GM21526 (cell line): ENCODE results near the gene PIAS1.
"Not testable (repeated sequence)": the region's sequence is repeated elsewhere in the genome, so short reads cannot be mapped to it uniquely, and the experiment has no call there.

Experiments
- ATAC-seq: cut with Tn5 transposase; IDR thresholded peaks from one replicate; pipeline ENCODE4 v1.9.1; 2021; ENCODE audit warnings: moderate library complexity; ENCODE audit not compliant: unreplicated experiment, low FRiP score

The PIAS1 gene

GRCh38 chr15:68113273-68113672 lies 59.2 kb downstream of the PIAS1 start:
- no peak for ATAC-seq

GRCh38 chr15:68113751-68114150 lies 59.6 kb downstream of the PIAS1 start:
- no peak for ATAC-seq

- ATAC-seq, result no peak
Observed at GRCh38 chr15:68114356-68114755, 60.2 kb downstream of the PIAS1 start.

GRCh38 chr15:68114840-68115239 lies 60.7 kb downstream of the PIAS1 start:
- ATAC-seq, result no peak

- ATAC-seq, result no peak
Observed at GRCh38 chr15:68124700-68125099, 70.6 kb downstream of the PIAS1 start.

GRCh38 chr15:68126396-68126795 lies 72.3 kb downstream of the PIAS1 start:
- ATAC-seq, result no peak

GRCh38 chr15:68129072-68129471 lies 75.0 kb downstream of the PIAS1 start:
- no peak for ATAC-seq

GRCh38 chr15:68130851-68131250 lies 76.7 kb downstream of the PIAS1 start:
- ATAC-seq, result no peak

- no peak for ATAC-seq
Observed at GRCh38 chr15:68137096-68137495, 83.0 kb downstream of the PIAS1 start.

- no peak for ATAC-seq
Observed at GRCh38 chr15:68143129-68143528, 89.0 kb downstream of the PIAS1 start.

- ATAC-seq, result no peak
Observed at GRCh38 chr15:68143785-68144184, 89.7 kb downstream of the PIAS1 start.

- ATAC-seq, result no peak
Observed at GRCh38 chr15:68145706-68146105, 91.6 kb downstream of the PIAS1 start.

GRCh38 chr15:68148039-68148438 lies 93.9 kb downstream of the PIAS1 start:
- no peak for ATAC-seq

- ATAC-seq, result no peak
Observed at GRCh38 chr15:68149059-68149458, 94.9 kb downstream of the PIAS1 start.

GRCh38 chr15:68150187-68150586 lies 96.1 kb downstream of the PIAS1 start:
- ATAC-seq, result no peak

- no peak for ATAC-seq
Observed at GRCh38 chr15:68151277-68151676, 97.2 kb downstream of the PIAS1 start.

- ATAC-seq, result no peak
Observed at GRCh38 chr15:68152342-68152741, 98.2 kb downstream of the PIAS1 start.

GRCh38 chr15:68154923-68155559 lies 100.9 kb downstream of the PIAS1 start:
- no peak for ATAC-seq

GRCh38 chr15:68157074-68157473 lies 103.0 kb downstream of the PIAS1 start:
- ATAC-seq, result no peak

- ATAC-seq, result no peak
Observed at GRCh38 chr15:68158046-68158628, 104.0 kb downstream of the PIAS1 start.

- ATAC-seq, result no peak
Observed at GRCh38 chr15:68163191-68163590, 109.1 kb downstream of the PIAS1 start.

GRCh38 chr15:68166847-68167246 lies 112.7 kb downstream of the PIAS1 start:
- ATAC-seq, result no peak

- ATAC-seq, result not testable (repeated sequence)
Observed at GRCh38 chr15:68172037-68172436, 117.9 kb downstream of the PIAS1 start.
